ENCODE data around the gene MYO10. TPM values are rescaled to one million over a fixed set of nuclear protein-coding genes. Genes with fewer than 3 reads are reported as not detected.

MYO10 gene
- total RNA-seq, 4 donors from 2014 or later = 21.0 to 29.8 (median 27.3) TPM

DNA sequence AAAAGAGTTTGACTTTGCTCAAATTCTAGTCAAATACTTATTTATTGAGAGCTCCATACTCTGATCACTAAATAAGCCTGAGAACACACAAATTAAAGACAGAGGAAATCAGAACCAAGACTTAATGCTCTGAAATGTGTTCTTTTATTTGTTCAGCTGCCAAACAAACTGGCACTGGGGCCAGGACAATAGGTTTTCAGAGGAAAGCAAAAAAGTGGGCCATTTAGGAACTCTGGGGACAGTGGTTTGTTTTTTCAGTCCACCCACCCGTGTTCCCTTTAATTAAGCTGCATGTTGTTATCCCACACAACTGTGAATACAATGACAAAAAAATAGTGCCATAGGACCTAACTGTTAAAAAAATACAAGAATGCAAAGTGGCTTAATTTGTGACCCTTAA is 223.9 kb downstream of the MYO10 start:
- Histone ChIP-seq H3K9me3 (no peaks in the 10 kb centered on the region), H3K27ac (no peak overlapping the region), H3K4me3 (no peak overlapping the region), H3K36me3 (peaks cover 0 to 40% (median 0%) of the 10 kb centered on the region in 3 donors), H3K27me3 (no peaks in the 10 kb centered on the region), H3K4me1 (peaks cover 0 to 6% (median 0%) of the 10 kb centered on the region in 3 donors)
- WGBS, 2 donors = 58 to 80% methylated on average over 1 of the region's 1 CpG
- no peak for DNase-seq
- intact Hi-C loops (cut with DNase I) = no loop called here
- TF ChIP-seq POLR2A (IDR thresholded peaks at IDR 0.05) (no peak), CTCF (IDR thresholded peaks at IDR 0.05) (no peak)

DNA sequence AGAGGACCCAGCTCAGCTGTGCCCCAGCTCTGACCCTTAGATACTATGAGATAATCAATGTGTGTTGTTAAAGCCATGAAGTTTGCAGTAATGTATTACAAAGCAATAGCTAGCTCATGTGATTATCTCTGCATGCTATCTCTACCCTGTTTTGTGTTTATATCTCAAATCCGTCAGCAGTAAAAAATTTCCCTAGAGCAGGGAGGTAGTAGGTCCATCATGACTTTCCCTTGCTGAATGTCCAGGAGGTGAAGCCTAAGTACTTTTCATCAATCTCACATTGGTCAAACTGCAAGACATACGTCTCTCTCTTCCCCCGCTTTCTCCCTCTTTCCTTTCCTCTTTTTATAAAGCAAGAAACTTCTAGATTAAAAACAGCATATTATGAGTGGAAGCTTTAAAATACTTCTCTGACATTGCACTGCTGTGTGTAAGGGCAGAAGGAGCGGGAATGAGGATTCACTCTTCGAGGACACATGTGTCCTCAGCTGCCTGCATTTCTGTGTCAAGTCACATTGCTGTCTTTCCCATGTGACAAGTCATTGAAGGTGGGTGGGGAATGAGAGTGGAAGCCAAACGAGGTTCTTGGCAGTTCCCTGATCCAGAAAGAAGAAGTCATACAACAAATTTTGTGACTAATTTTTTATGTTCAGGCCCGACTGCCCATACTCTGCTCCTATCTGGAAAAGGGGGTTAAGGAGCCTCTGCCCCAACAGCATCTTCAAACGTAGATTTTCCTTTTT is 226.2 kb downstream of the MYO10 start:
- peaks cover 0 to 6% (median 0%) of the 10 kb centered on the region in 3 donors for H3K4me1 ChIP-seq
- peaks cover 0 to 64% (median 0%) of the 10 kb centered on the region in 3 donors for H3K36me3 ChIP-seq
- no peaks in the 10 kb centered on the region for H3K9me3 ChIP-seq
- intact Hi-C loops (cut with DNase I) = no loop called here
- H3K27ac ChIP-seq = no peak overlapping the region
- TF ChIP-seq POLR2A (IDR thresholded peaks at IDR 0.05) (no peak), CTCF (IDR thresholded peaks at IDR 0.05) (no peak)
- 74 to 91% methylated on average over 6 to 8 of the region's 8 CpGs for WGBS, 2 donors
- DNase-seq = no peak
- no peaks in the 10 kb centered on the region for H3K27me3 ChIP-seq
- H3K4me3 ChIP-seq = no peak overlapping the region

GRCh38 chr5:16707869-16708192 is 228.3 kb downstream of the MYO10 start:
- H3K9me3 ChIP-seq = no peaks in the 10 kb centered on the region
- WGBS, 2 donors = 91 to 92% methylated on average over 3 of the region's 3 CpGs
- intact Hi-C loops (cut with DNase I) = no loop called here
- TF ChIP-seq CTCF (IDR thresholded peaks at IDR 0.05) (no peak), POLR2A (IDR thresholded peaks at IDR 0.05) (no peak)
- H3K36me3 ChIP-seq = peaks cover 0 to 84% (median 0%) of the 10 kb centered on the region in 3 donors
- no peak overlapping the region for H3K27ac ChIP-seq
- no peak overlapping the region for H3K4me3 ChIP-seq
- H3K27me3 ChIP-seq = no peaks in the 10 kb centered on the region
- peaks cover 0 to 5% (median 0%) of the 10 kb centered on the region in 3 donors for H3K4me1 ChIP-seq
- no peak for DNase-seq

- WGBS, 2 donors = 92 to 96% methylated on average over 6 to 9 of the region's 9 CpGs
- intact Hi-C loops (cut with DNase I) = no loop called here
- Histone ChIP-seq H3K36me3 (peaks cover 0 to 89% (median 0%) of the 10 kb centered on the region in 3 donors), H3K4me1 (no peaks in the 10 kb centered on the region), H3K9me3 (no peaks in the 10 kb centered on the region), H3K4me3 (no peak overlapping the region), H3K27me3 (no peaks in the 10 kb centered on the region), H3K27ac (no peak overlapping the region)
- no peak for TF ChIP-seq CTCF (IDR thresholded peaks at IDR 0.05)
- no peak for DNase-seq
These were observed 228.8 kb downstream of the MYO10 start for GRCh38 chr5:16707168-16707868.

DNA sequence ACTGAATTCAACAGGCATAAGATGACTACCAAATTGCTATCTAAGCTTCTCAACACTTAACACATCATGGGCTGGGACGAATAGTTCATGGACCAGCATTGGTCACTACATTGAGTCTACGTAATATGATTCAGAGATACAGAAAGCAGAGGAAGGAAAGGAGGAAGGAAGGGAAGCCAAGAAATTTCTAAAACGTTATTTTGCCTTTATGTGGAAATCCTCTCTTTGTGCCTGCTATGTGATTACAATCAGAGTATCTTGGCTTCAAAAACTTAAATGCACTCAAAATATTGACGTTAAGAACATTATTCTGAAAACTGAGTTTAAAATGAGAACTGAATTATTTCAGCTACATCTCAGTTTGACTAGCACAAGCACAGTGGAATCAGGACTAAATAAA is 231.1 kb downstream of the MYO10 start:
- Histone ChIP-seq H3K4me1 (no peaks in the 10 kb centered on the region), H3K4me3 (no peak overlapping the region), H3K27ac (no peak overlapping the region), H3K9me3 (no peaks in the 10 kb centered on the region), H3K27me3 (no peaks in the 10 kb centered on the region), H3K36me3 (peaks cover 0 to 100% (median 0%) of the 10 kb centered on the region in 3 donors)
- TF ChIP-seq POLR2A (IDR thresholded peaks at IDR 0.05) = no peak
- no peak for TF ChIP-seq CTCF (IDR thresholded peaks at IDR 0.05)
- intact Hi-C loops (cut with DNase I) = no loop called here
- 58 to 60% methylated on average over 4 of the region's 4 CpGs for WGBS, 2 donors
- no peak for DNase-seq
